CD4-positive, alpha-beta memory T cell (primary cell): ENCODE data around the gene ZNF132. TPM values are rescaled to one million over a fixed set of nuclear protein-coding genes. Genes with fewer than 3 reads are reported as not detected.

Experiments used
- CTCF ChIA-PET: fragments of 350-600 bp; sonication (Branson Sonifier 250); formaldehyde crosslinking; loops from one replicate; lab custom pipeline; 2021; ENCODE audit warnings: inconsistent platforms; ENCODE audit not compliant: partially characterized antibody; lab: Charles Lee
- POLR2A ChIA-PET: fragments of 350-600 bp; sonication (Branson Sonifier 250); formaldehyde crosslinking; loops from one replicate; lab custom pipeline; 2021; ENCODE audit not compliant: partially characterized antibody; lab: Charles Lee
- DNase-seq, 5 donors: peaks; one replicate each; pipeline versions ENCODE4 v3.0.0 to v3.0.0-alpha.2; 2020 to 2022; ENCODE audit warnings: mixed read lengths in 1 of 5
- H3K27ac ChIP-seq: one replicate; pipeline ENCODE4 v1.7.0; 2013; ENCODE audit warnings: low read depth, low read length
- H3K27me3 ChIP-seq: 2 replicates; pipeline ENCODE4 v1.7.0; 2013; ENCODE audit warnings: mild to moderate bottlenecking, low read length, moderate library complexity; ENCODE audit not compliant: insufficient read depth
- H3K36me3 ChIP-seq: 2 replicates; pipeline ENCODE4 v1.7.0; 2013; ENCODE audit warnings: mild to moderate bottlenecking, low read length, moderate library complexity; ENCODE audit not compliant: insufficient read depth
- H3K4me1 ChIP-seq: 2 replicates; pipeline ENCODE4 v1.7.0; 2013; ENCODE audit warnings: mild to moderate bottlenecking, low read length, moderate library complexity; ENCODE audit not compliant: insufficient read depth
- H3K4me3 ChIP-seq, 2 donors: one replicate each; pipeline ENCODE4 v1.7.0; 2013; ENCODE audit warnings: low read length in 2 of 2, mild to moderate bottlenecking in 1 of 2
- H3K9me3 ChIP-seq, 2 donors: one replicate each; pipeline ENCODE4 v1.7.0; 2013; ENCODE audit warnings: low read length in 2 of 2, control low read depth in 1 of 2; ENCODE audit not compliant: control insufficient read depth in 1 of 2
- H3K27ac Mint-ChIP-seq, 7 donors: one replicate each; pipeline ENCODE4 v1.8.0; 2020 to 2021; ENCODE audit warnings: mixed read lengths in 7 of 7, mild to moderate bottlenecking in 6 of 7, inconsistent platforms in 3 of 7, moderate library complexity in 3 of 7
- H3K27me3 Mint-ChIP-seq, 2 donors: one replicate each; pipeline ENCODE4 v1.8.0; 2020 to 2021; ENCODE audit warnings: mixed read lengths in 2 of 2
- H3K36me3 Mint-ChIP-seq, 2 donors: one replicate each; pipeline ENCODE4 v1.8.0; 2020 to 2021; ENCODE audit warnings: mixed read lengths in 2 of 2, inconsistent platforms in 1 of 2, mild to moderate bottlenecking in 1 of 2
- H3K4me1 Mint-ChIP-seq, 4 donors: one replicate each; pipeline ENCODE4 v1.8.0; 2020 to 2021; ENCODE audit warnings: mixed read lengths in 4 of 4, mild to moderate bottlenecking in 1 of 4
- H3K4me3 Mint-ChIP-seq, 8 donors: one replicate each; pipeline ENCODE4 v1.8.0; 2020 to 2021; ENCODE audit warnings: mixed read lengths in 8 of 8, mild to moderate bottlenecking in 7 of 8, moderate library complexity in 6 of 8, inconsistent platforms in 3 of 8
- H3K9me3 Mint-ChIP-seq, 8 donors: one replicate each; pipeline ENCODE4 v1.8.0; 2020 to 2021; ENCODE audit warnings: mixed read lengths in 8 of 8, mild to moderate bottlenecking in 5 of 8, inconsistent platforms in 3 of 8, moderate library complexity in 1 of 8
- intact Hi-C: fragments of 100-400 bp; cut with micrococcal nuclease; formaldehyde crosslinking; loops from one replicate; pipeline ENCODE4 v1.15.1; 2023
- polyA plus RNA-seq, 2 donors: library from polyadenylated mRNA; unstranded; fragments of 300-500 nt; fragmentation: Illumina TruSeq; gene quantifications; one replicate each; pipeline ENCODE4 v1.2.3, GENCODE V29; 2021
- total RNA-seq, 2 experiments: library from RNA; stranded (reverse); gene quantifications; one replicate each; pipeline ENCODE4 v1.2.3, GENCODE V29; 2021

Gene ZNF132
- total and polyA plus RNA-seq, 4 experiments from 2014 or later: 0.43 to 11.7 (median 5.7) TPM

- Mint-ChIP-seq H3K27ac (no peak overlapping the region), H3K4me3 (no peak overlapping the region), H3K4me1 (peaks cover 9 to 23% (median 16%) of the 10 kb centered on the region in 4 donors), H3K27me3 (no peaks in the 10 kb centered on the region), H3K36me3 (peaks cover 0 to 13% of the 10 kb centered on the region in 2 donors), H3K9me3 (no peaks in the 10 kb centered on the region)
- Histone ChIP-seq H3K9me3 (no peaks in the 10 kb centered on the region), H3K27me3 (no peaks in the 10 kb centered on the region), H3K36me3 (no peaks in the 10 kb centered on the region), H3K4me1 (peaks cover 16% of the 10 kb centered on the region), H3K27ac (no peak overlapping the region), H3K4me3 (no peak overlapping the region)
- ChIA-PET POLR2A (no interaction called here), CTCF (no interaction called here)
- no peak for DNase-seq
- intact Hi-C loops: loop anchor here (5.0 kb wide), 2 partner anchors 37 to 253 kb away; partner anchors contain the start of genes ZBTB45 and ZNF544
Observed at GRCh38 chr19:58479736-58480480, 40.0 kb upstream of the ZNF132 start.

GRCh38 chr19:58479303-58479702, 39.4 kb upstream of the ZNF132 start:
- Mint-ChIP-seq H3K9me3 (no peaks in the 10 kb centered on the region), H3K4me1 (peaks cover 11 to 27% (median 19%) of the 10 kb centered on the region in 4 donors), H3K27me3 (no peaks in the 10 kb centered on the region), H3K36me3 (peaks cover 0 to 13% of the 10 kb centered on the region in 2 donors), H3K4me3 (peak overlapping the region in 1 of 8 donors; percentile 52), H3K27ac (peak overlapping the region in 2 of 7 donors; percentile 71 to 81)
- no peaks in the 10 kb centered on the region for H3K9me3 ChIP-seq
- POLR2A ChIA-PET: no interaction called here
- CTCF ChIA-PET: no interaction called here
- no peak overlapping the region for H3K27ac ChIP-seq
- no peak overlapping the region for H3K4me3 ChIP-seq
- H3K36me3 ChIP-seq: no peaks in the 10 kb centered on the region
- peaks cover 17% of the 10 kb centered on the region for H3K4me1 ChIP-seq
- no peak for DNase-seq
- intact Hi-C loops: loop anchor here (5.0 kb wide), 2 partner anchors 38 to 252 kb away; partner anchors contain the start of genes ZBTB45 and ZNF544
- no peaks in the 10 kb centered on the region for H3K27me3 ChIP-seq

GRCh38 chr19:58477871-58478270, 37.9 kb upstream of the ZNF132 start:
- Histone ChIP-seq H3K9me3 (no peaks in the 10 kb centered on the region), H3K4me1 (peaks cover 17% of the 10 kb centered on the region), H3K27ac (no peak overlapping the region), H3K4me3 (no peak overlapping the region), H3K36me3 (peaks cover 1% of the 10 kb centered on the region), H3K27me3 (no peaks in the 10 kb centered on the region)
- CTCF ChIA-PET: no interaction called here
- Mint-ChIP-seq H3K36me3 (peaks cover 0 to 16% of the 10 kb centered on the region in 2 donors), H3K4me3 (peak overlapping the region in 1 of 8 donors; percentile 31), H3K4me1 (peaks cover 11 to 33% (median 19%) of the 10 kb centered on the region in 4 donors), H3K9me3 (no peaks in the 10 kb centered on the region), H3K27me3 (no peaks in the 10 kb centered on the region), H3K27ac (peak overlapping the region in 3 of 7 donors; percentile 68 to 92 (median 70))
- intact Hi-C loops: loop anchor here (5.0 kb wide), 2 partner anchors 39 to 251 kb away; partner anchors contain the start of genes ZBTB45 and ZNF544
- POLR2A ChIA-PET: interaction anchor here (1.4 kb wide), 1 partner anchor 35 kb away, joined by 4 read pairs; no protein-coding TSS in a partner anchor
- no peak for DNase-seq

GRCh38 chr19:58477130-58477529, 37.2 kb upstream of the ZNF132 start:
- Histone ChIP-seq H3K36me3 (peaks cover 4% of the 10 kb centered on the region), H3K4me3 (no peak overlapping the region), H3K27me3 (no peaks in the 10 kb centered on the region), H3K27ac (peak overlapping the region; percentile 90), H3K9me3 (no peaks in the 10 kb centered on the region), H3K4me1 (peaks cover 17% of the 10 kb centered on the region)
- ChIA-PET POLR2A (interaction anchor here (1.0 to 1.4 kb wide), 4 partner anchors 20 to 115 kb away, joined by 3 to 4 read pairs (median 4); partner anchors contain the start of genes SLC27A5 and ZNF497), CTCF (interaction anchor here (1.0 to 1.8 kb wide), 2 partner anchors 37 to 104 kb away, joined by 3 to 6 read pairs; no protein-coding TSS in a partner anchor)
- DNase-seq: no peak
- Mint-ChIP-seq H3K4me3 (peak overlapping the region; percentile 86 to 98 (median 96)), H3K27me3 (no peaks in the 10 kb centered on the region), H3K9me3 (no peaks in the 10 kb centered on the region), H3K4me1 (peaks cover 10 to 33% (median 19%) of the 10 kb centered on the region in 4 donors), H3K36me3 (peaks cover 2 to 23% of the 10 kb centered on the region in 2 donors), H3K27ac (peak overlapping the region; percentile 92 to 100 (median 99))
- intact Hi-C loops: loop anchor here (5.0 kb wide), 2 partner anchors 40 to 250 kb away; partner anchors contain the start of genes ZBTB45 and ZNF544

DNA sequence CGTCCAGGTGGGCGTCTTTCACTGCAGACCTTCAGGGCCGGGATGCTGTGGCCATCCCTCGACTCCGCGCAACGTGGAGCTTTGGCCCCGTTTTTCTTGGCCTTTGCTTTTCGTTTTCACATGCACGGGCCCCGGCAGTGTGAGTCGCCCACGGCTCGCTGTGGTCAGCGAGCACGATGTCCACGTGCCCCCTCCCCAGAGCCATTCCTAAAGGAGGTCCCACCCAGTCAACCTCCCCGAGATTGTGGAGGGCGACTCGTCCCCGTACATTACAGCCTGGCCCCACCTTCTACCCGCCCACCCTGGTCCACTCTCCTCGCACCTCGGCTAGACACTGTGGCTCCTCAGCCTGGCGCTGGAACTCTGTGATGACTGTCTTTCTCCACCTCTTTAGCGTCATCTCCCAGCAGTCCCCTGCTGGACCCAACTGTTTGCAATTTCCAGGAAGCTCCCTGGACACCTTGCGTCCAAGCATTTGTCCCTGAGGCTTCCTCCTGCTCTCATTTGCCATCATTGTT, 36.6 kb upstream of the ZNF132 start:
- H3K9me3 Mint-ChIP-seq: no peaks in the 10 kb centered on the region
- peak overlapping the region; percentile 86 to 98 (median 96) for H3K4me3 Mint-ChIP-seq

GRCh38 chr19:58475714-58476497, 36.0 kb upstream of the ZNF132 start, which contains the start of gene ZNF446:
ZNF446 (plus strand) TSS chr19:58476352; CDS start chr19:58477219, 867 bp downstream.
- Mint-ChIP-seq H3K9me3 (no peaks in the 10 kb centered on the region), H3K4me3 (peak within 1 kb of the TSS; percentile 91 to 98 (median 96)), H3K36me3 (peaks cover 4 to 21% of the 10 kb centered on the region in 2 donors), H3K27me3 (no peaks in the 10 kb centered on the region), H3K4me1 (peaks cover 9 to 33% (median 19%) of the 10 kb centered on the region in 4 donors), H3K27ac (peak within 1 kb of the TSS; percentile 97 to 100 (median 99))
- Histone ChIP-seq H3K9me3 (no peaks in the 10 kb centered on the region), H3K36me3 (peaks cover 5% of the 10 kb centered on the region), H3K27ac (peak within 1 kb of the TSS; percentile 90), H3K4me3 (peak within 1 kb of the TSS; percentile 69 to 94), H3K27me3 (no peaks in the 10 kb centered on the region), H3K4me1 (peaks cover 17% of the 10 kb centered on the region)
- ChIA-PET POLR2A (interaction anchor here (0.6 to 2.0 kb wide), 16 partner anchors 8 to 293 kb away, joined by 3 to 11 read pairs (median 5); partner anchors contain the start of genes CHMP2A, RPS5, SLC27A5 and TRIM28), CTCF (interaction anchor here (1.0 to 1.8 kb wide), 2 partner anchors 44 to 105 kb away, joined by 3 to 6 read pairs; no protein-coding TSS in a partner anchor)
- DNase-seq: peak; percentile 96 to 99 (median 97)
- intact Hi-C loops: loop anchor here (1.0 to 5.0 kb wide), 13 partner anchors 10 to 293 kb away; partner anchors contain the start of genes ERVK3-1, MZF1, ZBTB45 and ZNF132

More for the DNA sequence above, 36.6 kb upstream of the ZNF132 start:
- H3K4me1 Mint-ChIP-seq: peaks cover 9 to 33% (median 19%) of the 10 kb centered on the region in 4 donors
- Histone ChIP-seq H3K27me3 (no peaks in the 10 kb centered on the region), H3K4me3 (peak overlapping the region; percentile 57 to 94), H3K36me3 (peaks cover 4% of the 10 kb centered on the region), H3K9me3 (no peaks in the 10 kb centered on the region), H3K4me1 (peaks cover 17% of the 10 kb centered on the region), H3K27ac (peak overlapping the region; percentile 90)
- peak overlapping the region; percentile 92 to 100 (median 99) for H3K27ac Mint-ChIP-seq
- ChIA-PET CTCF (interaction anchor here (1.0 to 1.8 kb wide), 2 partner anchors 38 to 104 kb away, joined by 3 to 6 read pairs; no protein-coding TSS in a partner anchor), POLR2A (interaction anchor here (1.0 to 1.9 kb wide), 6 partner anchors 20 to 114 kb away, joined by 3 to 11 read pairs (median 4); partner anchors contain the start of genes RPS5, SLC27A5, TRIM28 and ZNF324B)
- DNase-seq: no peak
- intact Hi-C loops: loop anchor here (1.0 to 5.0 kb wide), 7 partner anchors 23 to 249 kb away; partner anchors contain the start of genes ERVK3-1, MZF1, ZBTB45 and ZNF132
- H3K36me3 Mint-ChIP-seq: peaks cover 4 to 24% of the 10 kb centered on the region in 2 donors
- H3K27me3 Mint-ChIP-seq: no peaks in the 10 kb centered on the region
